ENCODE measurements around the gene ANGPTL8. TPM values are rescaled to one million over a fixed set of nuclear protein-coding genes. Genes with fewer than 3 reads are reported as not detected.

Gene ANGPTL8
- total and polyA plus RNA-seq, 9 of the 15 experiments (the other 6 are each of a cell fraction or from before 2014, with no cell fraction given): not detected

GRCh38 chr19:11203194-11204075 is 36.0 kb upstream of the ANGPTL8 start (continued):
- TF ChIP-seq TOE1 (IDR thresholded peaks at IDR 0.05; ENCODE audit: borderline replicate concordance) (peak; percentile 49; the same call in 1 of the 2 replicates), TOE1 (CRISPR knock-in tag; IDR thresholded peaks at IDR 0.05; ENCODE audit: borderline replicate concordance, low read depth) (no peak), ZNF174 (CRISPR knock-in tag; IDR thresholded peaks at IDR 0.05) (no peak), GATA2 (CRISPR knock-in tag; IDR thresholded peaks at IDR 0.05) (peak; percentile 27; the same call in 1 of the 2 replicates)

- Histone ChIP-seq H3K9me1 (ENCODE audit: control insufficient read depth, insufficient read depth, low read length) (no peaks in the 10 kb centered on the region), H2AFZ (ENCODE audit: low read depth, low read length) (no peak overlapping the region), H3K4me2 (ENCODE audit: insufficient read depth, low read length) (no peak overlapping the region), H3K4me1 (replicated peaks in 1 of 2; ENCODE audit: control insufficient read depth in 2 of 2, insufficient read depth in 2 of 2, low read length in 2 of 2) (peaks cover 9 to 36% of the 10 kb centered on the region in 2 experiments), H3K27me3 (ENCODE audit: control insufficient read depth in 2 of 2, insufficient read depth in 2 of 2, low read length in 2 of 2) (no peaks in the 10 kb centered on the region), H3K9me3 (replicated peaks; ENCODE audit: control insufficient read depth, insufficient read depth, low read depth, low read length) (no peaks in the 10 kb centered on the region), H3K36me3 (ENCODE audit: control insufficient read depth, insufficient read depth, low read length) (no peaks in the 10 kb centered on the region), H3K27ac (ENCODE audit: extremely low read depth, low read depth, low read length) (no peak overlapping the region), H3K9ac (ENCODE audit: insufficient read depth in 1 of 2, low read depth in 2 of 2, low read length in 2 of 2) (peak overlapping the region in 1 of 2 experiments; percentile 82; a peak in 1 of 4 replicates), H3K4me3 (no peak overlapping the region), H3K79me2 (ENCODE audit: control insufficient read depth, insufficient read depth, low read length) (no peaks in the 10 kb centered on the region), H4K20me1 (replicated peaks; ENCODE audit: control insufficient read depth, insufficient read depth, low read length) (no peaks in the 10 kb centered on the region)
- in situ Hi-C loops (cut with MboI) (loop anchor here (5.0 kb wide), 2 partner anchors 72 to 167 kb away; no protein-coding TSS in a partner anchor), intact Hi-C loops (cut with micrococcal nuclease) (no loop called here)
- FAIRE-seq (peak; percentile 19), DNase-seq (ENCODE audit: extremely low read depth in 1 of 4, low spot score in 3 of 4) (no peak), ATAC-seq (no peak)
- ChIA-PET POLR2A (interaction anchor here (0.7 to 1.1 kb wide), 3 partner anchors 48 to 78 kb away, joined by 3 to 5 read pairs (median 4); no protein-coding TSS in a partner anchor), CTCF (ENCODE audit: low intra/inter-chr PET ratio) (interaction anchor here (0.9 to 2.3 kb wide), 4 partner anchors 44 to 169 kb away, joined by 3 to 34 read pairs (median 4); no protein-coding TSS in a partner anchor)
- 49% methylated on average over 4 of the region's 9 CpGs for whole genome bisulfite sequencing (ENCODE audit: insufficient coverage, low coverage, missing lambda C conversion rate)
- BruUV-seq (replicated peaks): no TSS peak
- 0 out of 2 replicates have a peak, but pooled peaks have one; percentile 36 for TF ChIP-seq ZNF436 (CRISPR knock-in tag; IDR thresholded peaks at IDR 0.05)
- TF ChIP-seq ZNF174 (CRISPR knock-in tag; IDR thresholded peaks at IDR 0.05): no peak
- 0 out of 2 replicates have a peak, but pooled peaks have one; percentile 26 for TF ChIP-seq BCOR (IDR thresholded peaks at IDR 0.05)
- TF ChIP-seq ZBTB2 (IDR thresholded peaks at IDR 0.05): no peak
- no peak for TF ChIP-seq ZBTB11 (CRISPR knock-in tag; IDR thresholded peaks at IDR 0.05)
- no peak for TF ChIP-seq MEF2D (tag; conservative IDR thresholded peaks at IDR 0.05; ENCODE audit: low read depth)
- TF ChIP-seq SP1 (CRISPR knock-in tag; IDR thresholded peaks at IDR 0.05): no peak
- TF ChIP-seq TCF7L2 (IDR thresholded peaks at IDR 0.05; ENCODE audit: low read depth, low read length): no peak
- no peak for TF ChIP-seq ATF7 (IDR thresholded peaks at IDR 0.05)
- TF ChIP-seq SMARCA5 (IDR thresholded peaks at IDR 0.05): peak; percentile 61; the same call in 1 of the 2 replicates
- TF ChIP-seq PCBP1 (IDR thresholded peaks at IDR 0.05; ENCODE audit: low read depth, low read length, poor library complexity, severe bottlenecking): peak; percentile 8
- no peak for TF ChIP-seq GATAD2B (IDR thresholded peaks at IDR 0.05; ENCODE audit: borderline replicate concordance)
Observed at GRCh38 chr19:11204076-11204602, 35.3 kb upstream of the ANGPTL8 start.

All from K562 (cell line).